Measurements from ENCODE around the gene LMO7. TPM values are rescaled to one million over a fixed set of nuclear protein-coding genes. Genes with fewer than 3 reads are reported as not detected.

LMO7 gene
- total and polyA plus RNA-seq, 2 of the 8 experiments (the other 6 are each of a cell fraction or from before 2014, with no cell fraction given) = 8.1 to 28.3 TPM

DNA sequence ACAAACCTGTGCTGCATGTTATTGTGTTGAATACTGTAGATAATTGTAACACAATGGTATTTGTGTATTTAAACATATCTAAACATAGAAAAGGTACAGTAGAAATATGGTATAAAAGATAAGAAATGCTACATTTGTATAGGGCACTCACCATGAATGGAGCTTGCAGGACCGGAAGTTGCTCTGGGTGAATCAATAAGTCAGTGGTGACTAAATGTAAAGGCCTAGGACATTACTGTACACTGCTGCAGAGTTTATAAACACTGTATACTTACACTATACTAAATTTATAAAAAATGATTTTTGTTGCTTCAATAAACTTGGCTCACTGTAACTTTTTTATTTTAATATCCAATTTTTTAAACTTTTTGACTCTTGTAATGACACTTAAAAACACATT lies 34.4 kb downstream of the LMO7 start:
- Histone ChIP-seq H2AK5ac (ENCODE audit: low read depth, low read length) (no peak overlapping the region), H4K5ac (ENCODE audit: insufficient read length, low read depth, low read length) (no peak overlapping the region), H3K23ac (ENCODE audit: insufficient read length) (no peak overlapping the region), H4K91ac (replicated peaks; ENCODE audit: insufficient read length, low read length) (no peak overlapping the region), H3K4ac (replicated peaks; ENCODE audit: insufficient read length, low read depth, low read length) (no peak overlapping the region), H3K27me3 (replicated peaks in 1 of 4; ENCODE audit: control insufficient read depth in 3 of 4, extremely low read depth in 1 of 4, insufficient read depth in 3 of 4, low read length in 3 of 4) (no peaks in the 10 kb centered on the region), H2BK15ac (ENCODE audit: low read length) (no peak overlapping the region), H2BK5ac (ENCODE audit: low read depth, low read length) (no peak overlapping the region), H3K4me1 (replicated peaks in 1 of 4; ENCODE audit: control insufficient read depth in 3 of 4, insufficient read depth in 4 of 4, low read length in 3 of 4) (peaks cover 0 to 3% (median 0%) of the 10 kb centered on the region in 4 experiments; a peak in 1 of 7 replicates), H2AFZ (ENCODE audit: low read length) (no peak overlapping the region), H3K23me2 (ENCODE audit: low read depth, low read length) (no peaks in the 10 kb centered on the region), H3K14ac (ENCODE audit: insufficient read length) (no peak overlapping the region), H3K36me3 (ENCODE audit: control insufficient read depth in 2 of 4, insufficient read depth in 4 of 4, low read length in 3 of 4) (no peaks in the 10 kb centered on the region), H2BK20ac (ENCODE audit: low read length) (no peak overlapping the region), H3K9ac (replicated peaks in 1 of 4; ENCODE audit: extremely low read depth in 1 of 4, low read depth in 3 of 4, low read length in 3 of 4) (no peak overlapping the region), H3K4me3 (ENCODE audit: extremely low read depth in 1 of 4, insufficient read depth in 2 of 4, low read depth in 3 of 4, low read length in 4 of 4) (no peak overlapping the region), H2BK12ac (ENCODE audit: low read depth, low read length) (no peak overlapping the region), H4K8ac (ENCODE audit: extremely low read depth, insufficient read depth, low read length) (no peak overlapping the region), H4K20me1 (replicated peaks in 1 of 2; ENCODE audit: control insufficient read depth in 1 of 2, insufficient read depth in 2 of 2, low read length in 2 of 2) (peaks cover 0 to 2% of the 10 kb centered on the region in 2 experiments), H3K79me1 (ENCODE audit: low read depth, low read length) (no peaks in the 10 kb centered on the region), H3K56ac (replicated peaks; ENCODE audit: insufficient read length, low read depth, low read length) (no peak overlapping the region), H3K4me2 (ENCODE audit: insufficient read depth in 1 of 2, low read depth in 2 of 2, low read length in 2 of 2) (no peak overlapping the region), H3K18ac (ENCODE audit: extremely low read depth, low read length) (no peak overlapping the region), H2BK120ac (replicated peaks; ENCODE audit: low read depth, low read length) (no peak overlapping the region), H3K9me3 (ENCODE audit: insufficient read depth in 2 of 2, low read depth in 1 of 2, low read length in 1 of 2) (no peaks in the 10 kb centered on the region), H3K79me2 (ENCODE audit: control insufficient read depth in 1 of 2, insufficient read depth in 2 of 2, low read length in 2 of 2) (no peaks in the 10 kb centered on the region), H3K27ac (ENCODE audit: low read depth, low read length) (no peak overlapping the region)
- DNase-seq (ENCODE audit: low read depth in 1 of 2, low spot score in 2 of 2) (no peak), FAIRE-seq (no peak)
- TF ChIP-seq KDM5A (IDR thresholded peaks at IDR 0.05; ENCODE audit: low read length) = no peak
- no peak for TF ChIP-seq MAX (IDR thresholded peaks at IDR 0.05)
- TF ChIP-seq EP300 (IDR thresholded peaks at IDR 0.05; ENCODE audit: borderline replicate concordance in 1 of 2, low read depth in 2 of 2, low read length in 2 of 2) = no peak
- TF ChIP-seq MAFK (IDR thresholded peaks at IDR 0.05; ENCODE audit: low read depth, low read length) = no peak
- TF ChIP-seq, protein P1, sequence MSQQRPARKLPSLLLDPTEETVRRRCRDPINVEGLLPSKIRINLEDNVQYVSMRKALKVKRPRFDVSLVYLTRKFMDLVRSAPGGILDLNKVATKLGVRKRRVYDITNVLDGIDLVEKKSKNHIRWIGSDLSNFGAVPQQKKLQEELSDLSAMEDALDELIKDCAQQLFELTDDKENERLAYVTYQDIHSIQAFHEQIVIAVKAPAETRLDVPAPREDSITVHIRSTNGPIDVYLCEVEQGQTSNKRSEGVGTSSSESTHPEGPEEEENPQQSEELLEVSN (IDR thresholded peaks at IDR 0.05) = no peak
- TF ChIP-seq RXRA (IDR thresholded peaks at IDR 0.05; ENCODE audit: insufficient read depth, low read depth, low read length) = no peak
- no peak for TF ChIP-seq CREB1 (IDR thresholded peaks at IDR 0.05)
- no peak for TF ChIP-seq CTBP2 (IDR thresholded peaks at IDR 0.05; ENCODE audit: borderline replicate concordance, insufficient read depth, insufficient read length, low read length)
- no peak for TF ChIP-seq NRF1 (IDR thresholded peaks at IDR 0.05; ENCODE audit: low read depth, low read length)
- TF ChIP-seq TBP (IDR thresholded peaks at IDR 0.05; ENCODE audit: low read depth, low read length) = no peak
- no peak for TF ChIP-seq CBX8 (IDR thresholded peaks at IDR 0.05; ENCODE audit: borderline replicate concordance, low read depth, low read length)
- TF ChIP-seq GTF2F1 (IDR thresholded peaks at IDR 0.05; ENCODE audit: borderline replicate concordance, low read depth, low read length) = no peak
- WGBS, 2 experiments (ENCODE audit: extremely low coverage in 1 of 2, insufficient coverage in 1 of 2, insufficient read length in 1 of 2, insufficient replicate concordance in 2 of 2, low coverage in 1 of 2, low lambda C conversion rate in 2 of 2, missing lambda C conversion rate in 1 of 2) = 95% methylated on average over 1 of the region's 1 CpG; no CpG with 5 or more reads in 1 of the 2 experiments
- CTCF ChIA-PET (ENCODE audit: partially characterized antibody) = interaction anchor here (0.6 to 1.8 kb wide), 5 partner anchors 17 to 1263 kb away, joined by 3 to 12 read pairs (median 3); no protein-coding TSS in a partner anchor
- POLR2A ChIA-PET (ENCODE audit: partially characterized antibody) = no interaction called here
